K562 (cell line): ENCODE data around the gene DIPK1B. TPM values are rescaled to one million over a fixed set of nuclear protein-coding genes. Genes with fewer than 3 reads are reported as not detected.

Experiments used
- AFF4 ChIP-seq: sonication (generic); formaldehyde crosslinking; IDR thresholded peaks from 2 replicates; pipeline ENCODE4 v1.8.0; 2023; ENCODE audit warnings: mild to moderate bottlenecking, missing genetic modification reagents
- CHD1 ChIP-seq: fragments of 200-600 bp; sonication (generic); IDR thresholded peaks from one replicate; pipeline ENCODE4 v1.6.1; 2012; ENCODE audit warnings: mild to moderate bottlenecking, moderate library complexity, low read length, inconsistent platforms
- CHD2 ChIP-seq: IDR thresholded peaks from 2 replicates; pipeline ENCODE4 v1.6.1; 2011; ENCODE audit warnings: low read depth, low read length
- DNMT1 ChIP-seq: fragments of 450-650 bp; IDR thresholded peaks from 2 replicates; pipeline ENCODE4 v1.6.1; 2016; ENCODE audit warnings: antibody characterized with exemption, mild to moderate bottlenecking
- E2F6 ChIP-seq, 2 experiments: IDR thresholded peaks; 2 replicates each; pipeline ENCODE4 v1.6.1; 2011; ENCODE audit warnings: borderline replicate concordance in 1 of 2, control low read depth in 1 of 2, low read depth in 1 of 2, low read length in 1 of 2, mild to moderate bottlenecking in 1 of 2, mixed read lengths in 1 of 2, moderate library complexity in 1 of 2; ENCODE audit not compliant: insufficient read depth in 1 of 2, insufficient read length in 1 of 2, poor library complexity in 1 of 2, severe bottlenecking in 1 of 2; ENCODE audit errors: extremely low read depth in 1 of 2
- HNRNPLL ChIP-seq: fragments of 200-400 bp; formaldehyde crosslinking; IDR thresholded peaks from 2 replicates; pipeline ENCODE4 v1.6.1; 2017; ENCODE audit warnings: low read length, low read depth, mild to moderate bottlenecking; ENCODE audit not compliant: poor library complexity, severe bottlenecking
- KLF16 ChIP-seq: IDR thresholded peaks from 2 replicates; pipeline ENCODE4 v1.6.1; 2016; ENCODE audit warnings: antibody characterized with exemption
- MECOM ChIP-seq: fragments of 250-450 bp; sonication (Bioruptor Pico); IDR thresholded peaks from 2 replicates; pipeline ENCODE4 v1.8.0; 2022; ENCODE audit warnings: inconsistent platforms
- NEUROD1 ChIP-seq: fragments of 150-350 bp; IDR thresholded peaks from 2 replicates; pipeline ENCODE4 v1.6.1; 2014; ENCODE audit warnings: borderline replicate concordance, low read length, low read depth; ENCODE audit not compliant: partially characterized antibody
- RAD21 ChIP-seq, 2 experiments: fragments of 250-450 bp in 1 of 2; fragments of 450-650 bp in 1 of 2; sonication (Bioruptor Pico) in 1 of 2; formaldehyde crosslinking in 1 of 2; IDR thresholded peaks in 1 of 2; conservative IDR thresholded peaks in 1 of 2; 2 replicates each; pipeline versions ENCODE4 v1.4.0 to v1.8.0; 2020 to 2022; ENCODE audit warnings: mild to moderate bottlenecking in 2 of 2, moderate library complexity in 1 of 2
- RBM22 ChIP-seq: fragments of 200-400 bp; formaldehyde crosslinking; IDR thresholded peaks from 2 replicates; pipeline ENCODE4 v1.6.1; 2018; ENCODE audit warnings: low read length, low read depth; ENCODE audit not compliant: poor library complexity, severe bottlenecking
- RBM39 ChIP-seq: fragments of 200-400 bp; formaldehyde crosslinking; optimal IDR thresholded peaks from 2 replicates; pipeline ENCODE3; 2018; ENCODE audit warnings: low read depth, low read length
- SAFB ChIP-seq: fragments of 200-400 bp; formaldehyde crosslinking; IDR thresholded peaks from 2 replicates; pipeline ENCODE4 v1.6.1; 2017; ENCODE audit warnings: low read depth, low read length, borderline replicate concordance
- SAFB2 ChIP-seq: fragments of 200-400 bp; formaldehyde crosslinking; IDR thresholded peaks from 2 replicates; pipeline ENCODE4 v1.6.1; 2018; ENCODE audit warnings: borderline replicate concordance, low read length, low read depth, moderate library complexity; ENCODE audit not compliant: severe bottlenecking
- SREBF1 ChIP-seq: fragments of 150-350 bp; IDR thresholded peaks from 2 replicates; pipeline ENCODE4 v1.6.1; 2014; ENCODE audit warnings: antibody characterized with exemption, low read depth, low read length, borderline replicate concordance
- TAF15 ChIP-seq: fragments of 200-400 bp; formaldehyde crosslinking; IDR thresholded peaks from 2 replicates; pipeline ENCODE4 v1.6.1; 2017; ENCODE audit warnings: mild to moderate bottlenecking, low read depth, low read length, moderate library complexity
- TRIM25 ChIP-seq: fragments of 450-650 bp; IDR thresholded peaks from 2 replicates; pipeline ENCODE4 v1.7.0; 2016; ENCODE audit warnings: borderline replicate concordance
- ZBTB7A ChIP-seq: IDR thresholded peaks from 2 replicates; pipeline ENCODE4 v1.6.1; 2011; ENCODE audit warnings: low read depth, mild to moderate bottlenecking, low read length, moderate library complexity, borderline replicate concordance; ENCODE audit not compliant: control insufficient read depth
- ZFX ChIP-seq: sonication (generic); formaldehyde crosslinking; IDR thresholded peaks from 2 replicates; pipeline ENCODE4 v1.8.0; 2022; ENCODE audit warnings: mild to moderate bottlenecking, missing genetic modification reagents, moderate library complexity
- ZNF324 ChIP-seq: fragments of 250-450 bp; sonication (Bioruptor Pico); IDR thresholded peaks from 2 replicates; pipeline ENCODE4 v1.4.0; 2020; ENCODE audit warnings: mild to moderate bottlenecking
- polyA plus RNA-seq, 8 experiments: library from polyadenylated mRNA; depleted of rRNA in 4 of 8; stranded (reverse) in 5 of 8; unstranded in 3 of 8; fragments of >200 nt; fragmentation: Nextera tagmentation in 2 of 8; fragmentation: Illumina TruSeq in 1 of 8; extraction: Ambion mirVana in 2 of 8; extraction: Trizol in 1 of 8; gene quantifications; 2 replicates each; pipeline versions ENCODE4 v1.2.1 to v1.2.3, GENCODE V29; 2011 to 2014; ENCODE audit warnings: inconsistent platforms in 1 of 8, missing spikeins in 1 of 8
- total RNA-seq, 7 experiments: library from RNA; depleted of rRNA in 6 of 7; stranded (reverse); fragments of >200 nt in 6 of 7; fragmentation: Illumina TruSeq in 2 of 7; extraction: Trizol in 2 of 7; gene quantifications; 2 replicates each; pipeline versions ENCODE4 v1.2.1 to v1.2.3, GENCODE V29; 2011 to 2021; ENCODE audit warnings: low replicate concordance in 1 of 7

DIPK1B gene
- total and polyA plus RNA-seq, 9 of the 15 experiments (the other 6 are each of a cell fraction or from before 2014, with no cell fraction given): 0.08 to 22.3 (median 5.9) TPM

- TF ChIP-seq AFF4 (CRISPR knock-in tag) (no peak), RBM39 (peak; percentile 55), RAD21 (CRISPR knock-in tag; conservative IDR thresholded peaks at IDR 0.05 in 1 of 2, IDR thresholded peaks at IDR 0.05 in 1 of 2) (peak; percentile 16 to 42; a peak in 2 of 4 replicates), CHD1 (no peak), E2F6 (IDR thresholded peaks at IDR 0.05; ENCODE audit: borderline replicate concordance in 1 of 2, extremely low read depth in 1 of 2, insufficient read depth in 1 of 2, insufficient read length in 1 of 2, low read depth in 1 of 2, low read length in 1 of 2, poor library complexity in 1 of 2, severe bottlenecking in 1 of 2) (no peak), DNMT1 (no peak), MECOM (no peak), KLF16 (peak; percentile 24; the same call in 1 of the 2 replicates), CHD2 (peak; percentile 6; the same call in 1 of the 2 replicates), SAFB2 (no peak), HNRNPLL (no peak), ZBTB7A (peak; percentile 98), NEUROD1 (no peak), SREBF1 (no peak), ZNF324 (CRISPR knock-in tag) (no peak), TAF15 (no peak), ZFX (CRISPR knock-in tag) (peak; percentile 26), SAFB (peak; percentile 22; the same call in 1 of the 2 replicates), TRIM25 (no peak), RBM22 (peak; percentile 94)
Measured at GRCh38 chr9:136671646-136672430, 40.5 kb upstream of the DIPK1B start (continued).
